ENCODE measurements around the gene TTLL5.

The TTLL5 gene

DNA sequence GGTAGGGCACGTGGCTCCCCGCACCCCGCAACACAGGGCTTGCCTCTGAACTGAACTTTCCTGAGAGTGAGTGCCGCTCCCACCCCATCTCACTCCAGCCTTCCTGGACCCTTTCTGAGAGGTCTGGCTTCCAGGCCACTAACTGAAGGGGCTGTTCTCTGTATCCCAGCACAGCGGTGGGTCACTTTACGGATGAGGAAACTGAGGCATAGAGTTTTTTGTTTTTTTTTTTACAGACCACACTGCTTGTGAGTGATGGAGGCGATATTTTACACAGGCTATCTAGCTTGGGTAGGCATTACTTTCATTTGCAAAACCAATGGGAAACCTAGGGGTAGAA lies 321.9 kb downstream of the TTLL5 start:
- Histone ChIP-seq H3K27me3 (ENCODE audit: low read length) (no peaks in the 10 kb centered on the region), H3K36me3 (ENCODE audit: low read length) (no peaks in the 10 kb centered on the region), H3K79me2 (ENCODE audit: insufficient read depth, low read length) (no peaks in the 10 kb centered on the region), H3K4me2 (ENCODE audit: low read depth, low read length, poor library complexity, severe bottlenecking) (peak overlapping the region; percentile 38), H4K20me1 (ENCODE audit: low read depth, low read length) (no peaks in the 10 kb centered on the region), H3F3A (ENCODE audit: insufficient read depth) (no peaks in the 10 kb centered on the region), H3K9ac (ENCODE audit: low read length) (no peak overlapping the region; the same call in 1 of the 2 replicates), H3K9me3 (ENCODE audit: insufficient read depth, low read length) (no peaks in the 10 kb centered on the region), H2AFZ (ENCODE audit: low read depth, low read length, severe bottlenecking) (peak overlapping the region; percentile 27), H3K4me3 (ENCODE audit: insufficient read depth, low read length, poor library complexity, severe bottlenecking) (peak overlapping the region; percentile 21), H3K9me2 (replicated peaks; ENCODE audit: insufficient read depth, low read length) (no peaks in the 10 kb centered on the region), H3K27ac (ENCODE audit: low read depth, low read length) (no peak overlapping the region)
- TF ChIP-seq, protein P1, sequence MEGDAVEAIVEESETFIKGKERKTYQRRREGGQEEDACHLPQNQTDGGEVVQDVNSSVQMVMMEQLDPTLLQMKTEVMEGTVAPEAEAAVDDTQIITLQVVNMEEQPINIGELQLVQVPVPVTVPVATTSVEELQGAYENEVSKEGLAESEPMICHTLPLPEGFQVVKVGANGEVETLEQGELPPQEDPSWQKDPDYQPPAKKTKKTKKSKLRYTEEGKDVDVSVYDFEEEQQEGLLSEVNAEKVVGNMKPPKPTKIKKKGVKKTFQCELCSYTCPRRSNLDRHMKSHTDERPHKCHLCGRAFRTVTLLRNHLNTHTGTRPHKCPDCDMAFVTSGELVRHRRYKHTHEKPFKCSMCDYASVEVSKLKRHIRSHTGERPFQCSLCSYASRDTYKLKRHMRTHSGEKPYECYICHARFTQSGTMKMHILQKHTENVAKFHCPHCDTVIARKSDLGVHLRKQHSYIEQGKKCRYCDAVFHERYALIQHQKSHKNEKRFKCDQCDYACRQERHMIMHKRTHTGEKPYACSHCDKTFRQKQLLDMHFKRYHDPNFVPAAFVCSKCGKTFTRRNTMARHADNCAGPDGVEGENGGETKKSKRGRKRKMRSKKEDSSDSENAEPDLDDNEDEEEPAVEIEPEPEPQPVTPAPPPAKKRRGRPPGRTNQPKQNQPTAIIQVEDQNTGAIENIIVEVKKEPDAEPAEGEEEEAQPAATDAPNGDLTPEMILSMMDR (IDR thresholded peaks at IDR 0.05; ENCODE audit: insufficient read depth, low read length, poor library complexity, severe bottlenecking): no peak
- TF ChIP-seq EZH2phosphoT487 (conservative IDR thresholded peaks at IDR 0.05; ENCODE audit: low read length): no peak

DNA sequence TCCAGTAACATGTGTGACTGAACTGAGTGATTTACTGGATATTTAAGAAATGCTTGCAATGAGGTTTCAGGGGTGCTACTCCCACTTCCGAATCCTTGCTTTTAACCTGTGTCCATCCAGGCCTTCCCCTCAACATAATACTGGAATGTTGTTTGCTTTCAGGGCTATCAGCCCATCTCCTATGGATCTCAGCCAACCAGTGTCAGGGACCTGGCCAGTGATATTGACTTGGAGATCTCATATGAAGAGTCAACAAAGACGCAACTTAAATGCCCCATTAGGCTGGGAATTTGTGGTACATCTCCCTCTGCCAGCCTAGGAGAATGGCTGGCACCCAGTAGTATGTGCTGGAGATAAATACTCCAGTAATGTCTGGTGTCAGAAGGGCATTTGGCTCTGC lies 323.6 kb downstream of the TTLL5 start:
- Histone ChIP-seq H3K4me2 (ENCODE audit: low read depth, low read length, poor library complexity, severe bottlenecking) (no peak overlapping the region), H3F3A (ENCODE audit: insufficient read depth) (no peaks in the 10 kb centered on the region), H3K9me2 (replicated peaks; ENCODE audit: insufficient read depth, low read length) (no peaks in the 10 kb centered on the region), H3K9ac (ENCODE audit: low read length) (no peak overlapping the region), H3K4me3 (ENCODE audit: insufficient read depth, low read length, poor library complexity, severe bottlenecking) (no peak overlapping the region), H4K20me1 (ENCODE audit: low read depth, low read length) (no peaks in the 10 kb centered on the region), H3K27me3 (ENCODE audit: low read length) (no peaks in the 10 kb centered on the region), H3K79me2 (ENCODE audit: insufficient read depth, low read length) (no peaks in the 10 kb centered on the region), H2AFZ (ENCODE audit: low read depth, low read length, severe bottlenecking) (no peak overlapping the region), H3K27ac (ENCODE audit: low read depth, low read length) (no peak overlapping the region), H3K9me3 (ENCODE audit: insufficient read depth, low read length) (no peaks in the 10 kb centered on the region), H3K36me3 (ENCODE audit: low read length) (no peaks in the 10 kb centered on the region)
- TF ChIP-seq EZH2phosphoT487 (conservative IDR thresholded peaks at IDR 0.05; ENCODE audit: low read length): no peak
- TF ChIP-seq, protein P1 (IDR thresholded peaks at IDR 0.05; ENCODE audit: insufficient read depth, low read length, poor library complexity, severe bottlenecking): no peak

DNA sequence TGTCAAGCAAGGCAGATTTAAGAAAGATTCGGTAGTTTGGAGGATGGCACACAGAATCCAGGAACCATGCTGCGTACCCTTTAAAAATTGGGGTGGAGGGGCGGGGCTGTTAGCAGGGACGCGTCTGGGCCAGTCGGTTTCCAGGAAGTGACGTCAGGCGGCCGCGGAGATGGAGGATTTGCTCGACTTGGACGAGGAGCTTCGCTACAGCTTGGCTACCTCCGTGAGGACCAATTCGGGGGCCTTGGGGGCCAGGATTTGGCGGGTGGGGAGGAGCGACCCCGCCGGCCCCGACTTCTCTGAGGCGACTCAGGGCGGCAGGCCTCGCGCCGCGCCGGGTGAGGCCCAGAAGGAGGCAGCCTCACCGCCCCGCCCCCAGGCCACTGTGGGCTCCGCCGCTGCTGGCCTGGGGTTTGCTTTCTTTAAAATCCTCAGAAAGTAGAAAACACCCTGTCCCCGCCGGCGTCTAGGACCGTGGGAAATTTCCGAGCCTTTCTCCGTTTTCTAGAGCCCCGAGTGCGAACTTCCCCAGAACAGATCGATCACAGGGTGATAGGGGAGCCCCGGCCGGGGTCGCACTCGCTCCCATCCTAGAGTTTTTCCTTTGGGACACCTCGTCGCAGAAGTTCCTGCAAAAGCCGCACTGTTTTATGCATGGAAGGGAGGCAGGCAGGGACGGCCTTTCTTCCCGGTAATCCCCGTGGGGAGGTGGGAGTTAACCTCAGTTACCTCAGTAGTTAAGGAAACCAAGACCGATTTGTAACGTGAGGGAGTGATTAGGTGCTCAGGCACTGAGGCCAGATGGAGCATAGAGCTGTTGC lies 324.8 kb downstream of the TTLL5 start, which contains the start of gene IFT43:
TSS of gene IFT43 (plus strand) at position 146 of the 821 bp plus-strand sequence. CDS start at position 170, 24 bp downstream.
- Histone ChIP-seq H3K9me2 (replicated peaks; ENCODE audit: insufficient read depth, low read length) (no peaks in the 10 kb centered on the region), H3K4me2 (ENCODE audit: low read depth, low read length, poor library complexity, severe bottlenecking) (peak within 1 kb of the TSS; percentile 88), H4K20me1 (ENCODE audit: low read depth, low read length) (no peaks in the 10 kb centered on the region), H3K4me3 (ENCODE audit: insufficient read depth, low read length, poor library complexity, severe bottlenecking) (peak within 1 kb of the TSS; percentile 70), H3K36me3 (ENCODE audit: low read length) (no peaks in the 10 kb centered on the region), H3K9me3 (ENCODE audit: insufficient read depth, low read length) (no peaks in the 10 kb centered on the region), H3K27me3 (ENCODE audit: low read length) (no peaks in the 10 kb centered on the region), H3K9ac (ENCODE audit: low read length) (peak within 1 kb of the TSS; percentile 61), H3F3A (ENCODE audit: insufficient read depth) (no peaks in the 10 kb centered on the region), H2AFZ (ENCODE audit: low read depth, low read length, severe bottlenecking) (peak within 1 kb of the TSS; percentile 91), H3K27ac (ENCODE audit: low read depth, low read length) (no peak within 1 kb of the TSS), H3K79me2 (ENCODE audit: insufficient read depth, low read length) (no peaks in the 10 kb centered on the region)
- no peak for TF ChIP-seq EZH2phosphoT487 (conservative IDR thresholded peaks at IDR 0.05; ENCODE audit: low read length)
- TF ChIP-seq, protein P1 (IDR thresholded peaks at IDR 0.05; ENCODE audit: insufficient read depth, low read length, poor library complexity, severe bottlenecking): no peak

All from SU-DHL-6 (cell line).